GM19351 (cell line): ENCODE data around the gene PCCB.
"Not testable (repeated sequence)": the region's sequence is repeated elsewhere in the genome, so short reads cannot be mapped to it uniquely, and the experiment has no call there.

ENCODE experiments used
- ATAC-seq: cut with Tn5 transposase; IDR thresholded peaks from one replicate; pipeline ENCODE4 v1.9.1; 2021; ENCODE audit warnings: mild to moderate bottlenecking, moderate library complexity; ENCODE audit not compliant: unreplicated experiment

PCCB gene

GRCh38 chr3:136250059-136250902, at the start of gene PCCB:
TSS of gene PCCB (plus strand) at chr3:136250340. CDS start at chr3:136250376, 36 bp downstream.
- ATAC-seq, result peak; percentile 94

GRCh38 chr3:136207489-136208115, 42.5 kb upstream of the PCCB start:
- no peak for ATAC-seq

GRCh38 chr3:136209921-136210320, 40.2 kb upstream of the PCCB start:
- ATAC-seq, result no peak

- ATAC-seq, result no peak
Observed at GRCh38 chr3:136211547-136211946, 38.6 kb upstream of the PCCB start.

GRCh38 chr3:136222746-136223145, 27.4 kb upstream of the PCCB start:
- not testable (repeated sequence) for ATAC-seq

- no peak for ATAC-seq
Observed at GRCh38 chr3:136232413-136232812, 17.7 kb upstream of the PCCB start.

- ATAC-seq, result no peak
Observed at GRCh38 chr3:136235545-136235944, 14.6 kb upstream of the PCCB start.

GRCh38 chr3:136236109-136236508, 14.0 kb upstream of the PCCB start:
- ATAC-seq, result no peak

GRCh38 chr3:136237103-136237502, 13.0 kb upstream of the PCCB start:
- no peak for ATAC-seq

GRCh38 chr3:136237961-136238649, 12.0 kb upstream of the PCCB start:
- no peak for ATAC-seq

- no peak for ATAC-seq
Observed at GRCh38 chr3:136239094-136239493, 11.0 kb upstream of the PCCB start.

GRCh38 chr3:136245691-136246090, 4.4 kb upstream of the PCCB start:
- ATAC-seq, result no peak

GRCh38 chr3:136247436-136247835, 2.7 kb upstream of the PCCB start:
- ATAC-seq, result no peak

- ATAC-seq, result no peak
Observed at GRCh38 chr3:136247855-136248590, 2.1 kb upstream of the PCCB start.

- no peak for ATAC-seq
Observed at GRCh38 chr3:136249091-136249490, 1.0 kb upstream of the PCCB start.

- ATAC-seq, result no peak
Observed at GRCh38 chr3:136249593-136249992, 547 bp upstream of the PCCB start.

GRCh38 chr3:136250903-136251460, 842 bp downstream of the PCCB start:
- ATAC-seq, result peak; percentile 31

GRCh38 chr3:136251511-136251910, 1.4 kb downstream of the PCCB start:
- peak; percentile 12 for ATAC-seq

GRCh38 chr3:136255672-136256406, 5.7 kb downstream of the PCCB start:
- ATAC-seq, result no peak

- no peak for ATAC-seq
Observed at GRCh38 chr3:136258199-136258598, 8.1 kb downstream of the PCCB start.
